Stimulated activated CD4-positive, alpha-beta T cell treated with anti-CD3 and anti-CD28 coated beads, Interleukin-15, amount 100 ng/mL, for 24 hours (primary cell): ENCODE results near the gene KPNA1.
"Not testable (repeated sequence)": the region's sequence is repeated elsewhere in the genome, so short reads cannot be mapped to it uniquely, and the experiment has no call there.

Experiments
- DNase-seq: peaks from one replicate; pipeline ENCODE4 v3.0.0-alpha.2; 2020

The KPNA1 gene

DNA sequence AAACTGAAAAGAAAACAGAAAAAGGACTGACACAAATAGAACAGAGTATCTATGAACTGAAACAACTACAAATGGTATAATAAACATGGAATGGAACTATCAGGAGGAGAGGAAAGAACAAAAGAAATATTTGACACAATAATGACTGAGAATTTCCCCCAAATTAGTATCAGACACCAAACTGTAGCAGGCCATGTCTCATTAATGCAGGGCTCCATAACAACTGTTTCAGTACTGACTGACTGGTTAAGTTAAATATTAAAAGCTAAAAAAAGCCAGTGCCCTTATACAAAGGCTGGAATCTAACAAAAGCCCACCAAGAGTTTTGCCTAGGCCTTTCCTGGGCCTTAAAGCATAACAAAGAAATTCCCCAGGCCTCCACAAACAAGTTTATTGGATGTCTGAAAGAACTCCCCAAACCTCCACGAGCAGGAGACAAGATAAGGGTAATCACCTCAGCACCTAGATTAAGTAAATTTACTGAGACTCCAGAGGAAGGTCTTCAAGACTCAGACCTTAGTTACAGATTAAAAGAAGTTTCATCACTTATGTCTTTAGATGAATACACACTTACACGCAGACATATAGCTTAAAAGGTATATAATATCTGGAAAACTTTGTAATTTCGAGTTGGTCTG is 45.7 kb downstream of the KPNA1 start:
- DNase-seq: no peak

DNA sequence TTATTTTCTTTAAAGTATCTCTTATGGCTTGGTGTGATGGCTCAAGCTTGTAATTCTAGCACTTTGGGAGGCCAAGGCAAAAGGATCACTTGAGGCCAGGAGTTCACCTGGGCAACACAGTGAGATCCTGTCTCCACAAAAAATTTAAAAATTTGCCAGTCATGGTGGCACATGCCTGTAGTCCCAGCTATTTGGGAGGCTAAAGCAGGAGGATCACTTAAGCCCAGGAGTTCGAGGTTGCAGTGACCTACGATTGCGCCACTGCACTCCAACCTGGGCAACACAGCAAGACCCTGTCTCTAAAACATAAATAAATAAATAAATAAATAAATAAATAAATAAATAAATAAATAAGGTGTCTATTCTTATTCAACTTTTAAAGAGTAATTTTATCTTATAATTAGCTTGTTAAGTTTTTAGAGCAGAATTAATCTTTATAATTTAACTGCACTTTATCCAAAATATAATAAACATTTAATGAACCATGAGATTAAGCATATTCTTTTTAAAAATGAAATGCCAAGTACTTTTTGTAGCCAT is 48.0 kb downstream of the KPNA1 start:
- DNase-seq: no peak

DNA sequence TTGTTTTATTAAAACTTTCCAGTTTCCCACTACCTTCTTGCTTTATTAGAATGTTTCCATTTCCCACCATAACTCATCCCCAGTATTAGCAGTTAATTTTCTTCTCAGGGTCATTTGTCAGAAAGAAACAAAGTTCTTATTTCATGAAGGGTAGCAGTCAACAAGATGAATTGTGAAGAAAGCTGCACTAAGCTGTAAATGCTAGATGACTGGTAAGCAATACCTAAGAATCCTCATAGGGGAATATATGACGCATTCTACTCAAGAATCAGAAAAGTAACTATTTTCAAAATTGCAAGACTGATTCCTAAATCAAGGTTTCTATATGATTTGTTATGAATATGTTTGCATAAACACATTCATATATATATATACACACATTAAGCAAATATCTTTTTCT is 50.1 kb downstream of the KPNA1 start:
- DNase-seq: no peak

DNA sequence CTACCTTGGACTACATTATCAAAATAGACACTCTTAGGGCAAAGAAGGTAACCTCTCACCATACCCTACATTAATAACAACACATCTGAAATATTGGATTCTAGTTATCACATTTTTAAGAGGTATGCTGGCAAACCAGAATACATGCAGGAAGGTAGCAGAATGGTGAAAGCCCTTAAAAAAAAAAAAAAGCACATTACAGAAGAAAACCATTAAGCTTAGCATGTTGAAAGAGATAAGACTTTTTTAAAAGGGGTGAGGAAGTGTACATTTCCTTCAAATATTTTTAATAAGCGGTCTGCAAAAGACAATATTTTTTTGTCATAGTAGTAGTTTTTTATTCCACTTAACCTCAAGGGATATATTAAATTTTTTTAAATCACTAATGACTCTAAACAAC is 52.3 kb downstream of the KPNA1 start:
- DNase-seq: no peak

DNA sequence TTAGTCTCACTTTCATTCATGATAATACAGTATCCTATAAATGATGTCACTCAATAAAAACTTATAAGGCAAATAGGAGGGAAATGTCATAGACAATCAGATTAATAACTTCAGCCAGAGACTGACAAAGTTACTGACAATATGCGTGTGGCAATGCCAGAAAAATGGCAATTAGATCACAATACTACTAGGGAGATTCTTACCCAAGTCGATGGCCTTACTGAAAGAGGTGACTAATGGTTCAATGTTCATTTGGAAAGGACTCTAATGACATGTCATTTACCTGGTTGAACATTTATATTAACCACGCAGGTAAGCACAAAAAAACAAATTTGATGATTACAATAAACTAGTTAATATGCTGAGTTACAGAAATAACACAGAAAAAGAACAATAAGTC is 52.9 kb downstream of the KPNA1 start:
- DNase-seq: no peak

DNA sequence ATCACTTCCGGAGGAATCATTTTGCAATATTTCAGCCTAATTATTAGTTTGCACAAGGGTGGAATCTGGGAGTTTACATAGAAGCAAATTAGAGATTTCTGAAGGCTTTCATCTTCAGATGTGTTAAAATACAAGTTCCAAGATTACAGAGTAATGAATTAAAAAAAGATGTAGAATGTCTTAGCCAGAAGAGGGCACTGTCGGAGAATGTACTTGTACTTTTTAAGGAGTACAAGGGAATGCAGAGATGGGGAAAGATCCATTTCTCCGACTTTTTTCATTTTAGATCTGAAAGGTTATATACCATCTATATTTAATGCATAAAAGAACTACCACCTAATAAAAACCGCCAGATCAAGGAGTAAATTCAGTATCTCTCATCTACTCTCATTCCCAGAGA is 55.7 kb downstream of the KPNA1 start:
- DNase-seq: no peak

DNA sequence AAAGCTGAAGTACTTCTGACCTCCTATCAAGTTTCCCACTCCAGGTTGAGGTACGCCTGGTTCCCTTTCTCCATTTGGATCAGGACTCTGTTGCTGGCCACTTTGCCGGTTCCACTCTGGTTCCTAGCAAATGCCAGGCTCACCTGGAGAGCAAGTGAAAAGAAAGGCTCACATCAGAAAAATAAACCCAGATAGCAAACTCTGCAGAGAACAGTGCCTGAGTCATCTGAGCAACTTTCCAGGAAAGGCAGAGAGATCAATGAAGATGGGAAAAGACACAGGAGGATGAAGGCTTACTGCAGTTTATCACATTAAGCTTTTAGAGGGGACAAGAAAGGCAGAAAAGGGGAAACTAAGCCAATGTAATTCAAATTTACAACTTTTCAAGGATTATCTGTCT is 57.0 kb downstream of the KPNA1 start:
- no peak for DNase-seq

DNA sequence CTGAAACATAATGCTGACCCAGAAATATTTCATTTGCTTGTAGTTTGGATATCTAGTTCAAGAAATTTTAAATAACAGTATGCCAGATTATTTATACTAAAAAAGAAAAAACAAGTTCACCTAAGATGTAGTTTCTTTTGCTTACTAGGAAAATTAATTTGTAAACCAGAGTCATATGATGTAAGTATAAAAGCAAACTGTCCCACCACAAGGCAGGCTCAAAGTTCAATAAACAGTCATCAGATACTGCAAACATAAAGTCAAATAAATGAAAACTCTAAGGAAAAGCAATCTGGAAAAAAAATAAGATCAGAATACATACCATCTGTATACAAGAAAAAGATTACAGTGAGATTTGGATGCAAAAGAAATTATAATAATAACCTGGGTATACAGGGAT is 58.7 kb downstream of the KPNA1 start:
- no peak for DNase-seq

DNA sequence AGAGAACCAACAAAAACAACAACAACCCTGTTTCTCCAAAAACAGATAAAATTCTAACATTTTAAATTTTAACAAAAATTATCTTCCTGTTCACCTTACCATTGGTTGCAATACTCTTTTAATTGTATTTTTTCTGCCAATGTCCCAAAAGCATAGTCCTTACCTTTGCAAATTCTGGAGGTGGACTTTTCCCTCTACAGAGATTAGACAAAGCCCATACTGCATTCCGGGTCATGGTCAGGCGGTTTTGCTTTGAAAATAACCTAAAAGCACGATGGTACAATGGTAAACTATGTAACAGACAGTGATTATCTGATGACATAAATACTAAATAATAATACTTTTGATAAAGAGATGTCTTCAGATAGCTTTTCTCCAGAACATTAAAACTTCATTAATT is 63.4 kb downstream of the KPNA1 start:
- DNase-seq: no peak

DNA sequence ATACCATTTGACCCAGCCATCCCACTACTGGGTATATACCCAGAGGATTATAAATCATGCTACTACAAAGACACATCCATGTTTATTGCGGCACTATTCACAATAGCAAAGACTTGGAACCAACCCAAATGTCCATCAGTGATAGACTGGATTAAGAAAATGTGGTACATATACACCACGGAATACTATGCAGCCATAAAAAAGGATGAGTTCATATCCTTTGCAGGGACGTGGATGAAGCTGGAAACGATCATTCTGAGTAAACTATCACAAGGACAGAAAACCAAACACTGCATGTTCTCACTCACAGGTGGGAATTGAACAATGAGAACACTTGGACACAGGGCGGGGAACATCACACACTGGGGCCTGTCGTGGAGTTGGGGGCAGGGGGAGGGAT is 66.5 kb downstream of the KPNA1 start:
- DNase-seq: not testable (repeated sequence)

DNA sequence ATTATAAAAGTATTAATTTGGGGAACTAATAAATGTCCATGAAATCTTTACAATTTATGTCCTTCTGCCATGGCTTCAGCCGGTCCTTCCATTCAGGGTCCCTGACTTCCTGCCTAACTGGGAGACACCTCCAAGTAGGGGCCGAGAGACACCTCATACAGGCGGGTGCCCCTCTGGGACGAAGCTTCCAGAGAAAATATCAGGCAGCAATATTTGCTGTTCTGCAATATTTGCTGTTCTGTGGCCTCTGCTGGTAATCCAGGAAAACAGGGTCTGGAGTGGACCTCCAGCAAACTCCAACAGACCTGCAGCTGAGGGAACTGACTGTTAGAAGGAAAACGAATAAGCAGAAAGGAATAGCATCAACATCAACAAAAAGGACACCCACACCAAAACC is 70.2 kb downstream of the KPNA1 start:
- DNase-seq: not testable (repeated sequence)

DNA sequence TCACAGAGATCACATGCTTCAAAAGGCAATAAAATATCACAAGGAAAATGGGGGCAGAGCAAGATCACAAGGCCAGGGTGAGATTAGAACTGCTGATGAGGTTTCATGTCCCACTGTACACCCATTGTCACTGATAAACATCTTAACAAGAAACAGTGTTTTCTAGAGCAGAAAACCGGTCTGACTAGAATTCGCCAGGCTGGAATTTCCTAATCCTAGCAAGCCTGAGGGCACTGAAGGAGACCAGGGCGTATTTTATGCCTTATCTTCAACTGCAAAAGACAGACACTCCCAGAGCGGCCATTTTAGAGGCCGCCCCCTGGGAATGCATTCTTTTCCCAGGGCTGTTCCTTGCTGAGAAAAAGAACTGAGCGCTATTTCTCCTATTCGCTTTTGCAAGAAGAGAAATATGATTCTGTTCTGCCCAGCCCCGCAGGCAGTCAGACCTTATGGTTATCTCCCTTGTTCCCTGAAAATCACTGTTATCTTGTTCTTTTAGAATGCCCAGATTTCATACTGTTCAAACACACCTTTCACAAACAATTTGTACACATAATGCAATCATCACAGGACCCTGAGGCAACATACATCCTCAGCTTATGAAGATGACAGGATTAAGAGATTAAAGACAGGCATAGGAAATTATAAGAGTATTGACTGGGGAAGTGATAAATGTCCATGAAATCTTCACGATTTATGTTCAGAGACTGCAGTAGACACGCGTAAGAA is 70.8 kb downstream of the KPNA1 start:
- not testable (repeated sequence) for DNase-seq

DNA sequence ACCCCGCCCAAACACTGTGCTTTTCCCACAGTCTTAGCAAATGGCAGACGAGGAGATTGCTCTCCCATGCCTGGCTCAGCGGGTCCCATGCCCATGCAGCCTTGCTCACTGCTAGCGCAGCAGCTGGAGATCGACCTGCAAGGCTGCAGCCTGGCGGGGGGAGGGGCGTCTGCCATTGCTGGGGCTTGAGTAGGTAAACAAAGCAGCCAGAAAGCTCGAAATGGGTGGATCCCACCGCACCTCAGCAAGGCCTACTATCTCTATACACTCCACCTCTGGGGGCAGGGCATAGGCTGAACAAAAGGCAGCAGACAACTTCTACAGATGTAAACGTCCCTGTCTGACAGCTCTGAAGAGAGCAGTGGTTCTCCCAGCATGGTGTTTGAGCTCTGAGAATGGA is 71.6 kb downstream of the KPNA1 start:
- DNase-seq: no peak

DNA sequence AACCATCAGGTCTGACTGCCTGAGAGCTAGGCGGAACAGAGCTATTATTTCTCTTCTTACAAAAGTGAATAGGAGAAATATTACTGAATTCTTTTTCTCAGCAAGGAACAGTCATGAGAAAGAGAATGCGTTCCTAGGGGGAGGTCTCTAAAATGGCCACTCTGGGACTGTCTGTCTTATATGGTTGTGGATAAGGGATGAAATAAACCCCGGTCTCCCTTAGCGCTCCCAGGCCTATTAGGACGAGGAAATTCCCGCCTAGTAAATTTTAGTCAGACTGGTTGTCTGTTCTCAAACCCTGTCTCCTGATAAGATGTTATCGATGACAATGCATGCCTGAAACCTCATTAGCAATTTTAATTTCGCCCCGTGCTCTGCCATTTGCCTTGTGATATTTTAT is 78.8 kb downstream of the KPNA1 start:
- DNase-seq: no peak

DNA sequence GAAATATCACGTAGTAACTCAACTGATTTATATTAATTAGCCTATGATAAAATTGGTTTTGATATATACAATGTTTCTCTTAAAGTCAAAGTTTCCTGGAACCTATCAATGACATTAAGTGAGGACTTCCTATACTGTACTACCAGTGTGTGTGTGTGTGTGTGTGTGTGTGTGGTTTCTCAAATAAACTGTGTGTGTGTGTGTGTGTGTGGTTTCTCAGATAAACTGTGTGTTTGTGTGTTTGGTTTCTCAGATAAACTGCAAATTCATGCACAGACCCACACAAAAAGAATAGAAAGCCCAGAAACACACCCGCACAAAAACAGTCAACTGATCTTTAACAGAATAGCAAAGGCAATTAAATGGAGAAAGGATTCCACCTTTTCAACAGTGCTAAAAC is 84.4 kb downstream of the KPNA1 start:
- DNase-seq: no peak

DNA sequence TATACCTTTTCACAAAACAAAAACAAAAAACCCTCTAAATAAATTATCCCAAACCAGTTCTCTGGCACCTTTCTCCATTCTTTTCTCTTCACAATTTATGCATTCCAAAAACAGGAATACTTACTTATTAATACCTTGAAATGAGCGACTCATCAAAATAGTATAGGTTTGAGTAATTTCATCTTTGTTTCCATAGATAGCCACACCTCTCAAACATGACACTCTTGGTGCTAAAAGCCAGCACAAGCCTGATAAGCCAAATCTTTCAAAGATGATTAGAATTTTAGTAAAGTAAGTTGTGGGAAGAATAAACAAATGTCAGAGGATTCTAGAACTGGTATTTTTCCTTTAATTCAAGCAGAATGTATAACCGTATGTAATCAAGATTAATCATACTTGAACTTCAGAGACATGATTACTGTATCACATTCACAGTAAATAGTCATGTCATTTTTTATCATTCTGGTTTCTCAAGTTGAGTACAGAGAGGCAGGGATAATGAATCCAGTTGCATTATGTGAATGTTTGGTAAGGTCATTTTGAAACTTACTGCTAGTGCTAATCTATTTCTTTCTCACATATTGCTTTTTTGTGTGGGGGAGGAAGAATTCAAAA is 86.8 kb downstream of the KPNA1 start:
- DNase-seq: no peak

DNA sequence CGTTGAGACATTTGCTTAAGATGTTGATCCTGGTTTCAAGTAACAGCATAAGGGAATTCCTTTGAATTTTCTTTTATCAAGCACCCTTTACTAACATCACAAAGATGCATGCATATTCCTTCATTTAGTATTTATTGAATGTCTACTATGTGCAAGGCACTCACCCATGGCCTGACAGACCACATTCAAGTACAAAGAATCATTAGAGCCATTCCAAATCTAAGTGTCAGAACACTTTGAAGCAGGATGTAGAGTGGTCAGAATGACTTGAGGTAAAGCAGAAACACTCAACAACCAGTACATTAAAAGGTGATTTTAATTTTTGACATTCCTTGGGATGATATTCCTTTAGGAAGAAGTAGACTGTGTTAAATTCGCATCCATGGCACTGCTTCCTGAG is 92.9 kb downstream of the KPNA1 start:
- no peak for DNase-seq

DNA sequence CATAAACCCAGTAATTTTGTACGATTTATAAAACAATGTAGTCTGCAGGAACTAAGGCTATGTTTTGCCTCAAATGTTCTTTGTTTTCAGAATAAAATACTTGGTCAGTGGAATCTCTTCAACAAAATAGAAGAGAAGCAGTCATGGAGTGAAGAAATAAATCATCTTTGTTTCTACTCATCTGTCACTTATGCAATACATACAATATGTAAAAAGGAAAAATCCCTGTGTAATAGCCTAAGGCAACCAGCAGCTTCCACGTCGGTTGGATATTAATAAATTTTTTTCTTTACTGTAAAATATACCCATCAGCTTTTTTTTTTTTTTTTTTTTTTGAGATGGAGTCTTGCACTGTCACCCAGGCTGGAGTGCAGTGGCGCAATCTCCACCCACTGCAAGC is 93.6 kb downstream of the KPNA1 start:
- DNase-seq: no peak

DNA sequence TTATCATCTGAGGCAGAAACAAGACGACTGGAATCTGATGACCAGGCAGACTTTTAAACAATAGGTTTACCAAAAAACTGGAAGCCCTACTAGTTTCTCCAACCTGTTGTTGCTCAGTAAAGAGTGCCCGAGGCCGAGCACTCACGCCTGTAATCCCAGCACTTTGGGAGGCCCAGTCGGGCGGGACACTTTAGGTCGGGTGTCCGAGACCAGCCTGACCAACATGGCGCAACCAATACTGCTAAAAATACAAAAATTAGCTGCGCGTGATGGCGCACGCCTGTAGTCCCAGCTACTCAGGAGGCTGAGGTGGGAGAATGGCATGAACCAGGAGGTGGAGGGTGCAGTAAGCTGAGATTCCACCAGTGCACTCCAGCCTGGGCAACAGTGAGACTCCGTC is 97.8 kb downstream of the KPNA1 start:
- DNase-seq: no peak

DNA sequence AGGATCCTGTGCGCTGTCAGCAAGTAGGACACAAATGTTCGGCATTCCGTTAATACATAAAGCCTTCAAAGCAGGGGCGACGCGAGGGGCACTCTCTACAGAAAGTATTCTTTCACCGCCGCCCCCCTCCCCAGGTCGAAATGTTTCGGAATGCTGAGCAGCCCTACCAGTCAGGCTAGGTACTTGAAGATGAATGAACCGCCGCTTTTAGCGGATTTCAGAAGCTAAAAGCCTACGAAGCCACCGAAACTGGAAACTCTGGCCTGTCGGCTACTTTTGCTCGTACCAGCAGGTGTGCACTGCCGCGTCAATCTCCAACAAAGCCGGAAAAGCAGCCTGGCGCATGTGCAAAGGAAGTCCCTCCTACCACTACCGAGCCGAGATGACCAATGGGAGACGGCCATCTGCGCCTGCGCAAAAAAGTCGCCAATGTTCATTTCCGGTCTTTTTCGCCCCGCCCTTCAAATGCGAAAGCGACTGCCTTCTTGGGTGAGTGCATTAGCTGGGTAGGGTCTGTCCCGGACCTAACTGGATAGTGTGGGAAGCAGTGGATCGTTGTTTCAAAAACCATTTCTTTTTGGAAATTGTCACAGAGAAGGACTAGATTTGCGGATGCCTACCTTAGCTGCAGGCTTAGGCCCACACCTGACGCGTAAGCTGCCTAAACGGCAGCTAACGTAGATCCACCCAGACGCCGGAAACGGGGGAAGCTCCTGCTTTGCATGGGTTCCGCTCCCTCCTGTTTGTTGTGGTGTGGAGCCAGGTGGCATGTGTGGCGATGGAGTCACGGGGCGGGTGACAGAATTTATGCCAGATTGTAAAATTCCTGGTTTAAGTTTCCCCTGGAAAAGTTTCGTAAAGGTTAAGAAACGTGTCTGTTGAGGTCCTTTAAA is 98.7 kb downstream of the KPNA1 start, which contains the start of gene WDR5B:
TSS of gene WDR5B (minus strand) at position 301 of the 893 bp plus-strand sequence. CDS start 534 bp downstream, outside the sequence.
- DNase-seq: peak; percentile 98

DNA sequence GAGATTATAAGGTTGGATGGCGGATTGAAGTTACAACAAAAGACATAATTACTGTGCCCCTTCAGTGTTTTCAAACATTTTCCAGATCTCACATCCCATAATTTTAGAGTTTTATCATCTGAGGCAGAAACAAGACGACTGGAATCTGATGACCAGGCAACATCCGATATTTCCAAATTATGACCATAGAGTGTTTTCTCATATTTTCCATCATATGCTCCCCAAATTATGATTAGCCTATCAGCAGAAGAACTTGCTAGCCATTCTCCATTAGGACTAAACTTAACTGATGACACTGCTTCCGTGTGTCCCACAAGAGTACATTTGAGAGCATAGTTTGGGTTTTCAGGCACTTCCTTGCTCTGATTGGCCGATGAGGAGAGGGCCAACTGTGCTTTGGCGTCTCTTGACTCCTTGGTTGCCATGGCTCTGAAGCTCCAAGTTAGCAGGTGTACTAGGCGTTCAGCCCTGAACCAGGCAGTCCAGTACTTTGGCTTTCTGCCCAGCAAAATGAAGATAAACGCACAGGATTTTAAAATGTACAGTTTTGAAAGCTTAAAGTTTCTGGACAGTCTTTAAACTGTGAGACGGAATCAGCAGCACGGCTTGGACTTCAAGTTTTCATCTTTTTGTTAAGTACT is 99.5 kb downstream of the KPNA1 start:
- DNase-seq: peak; percentile 55

DNA sequence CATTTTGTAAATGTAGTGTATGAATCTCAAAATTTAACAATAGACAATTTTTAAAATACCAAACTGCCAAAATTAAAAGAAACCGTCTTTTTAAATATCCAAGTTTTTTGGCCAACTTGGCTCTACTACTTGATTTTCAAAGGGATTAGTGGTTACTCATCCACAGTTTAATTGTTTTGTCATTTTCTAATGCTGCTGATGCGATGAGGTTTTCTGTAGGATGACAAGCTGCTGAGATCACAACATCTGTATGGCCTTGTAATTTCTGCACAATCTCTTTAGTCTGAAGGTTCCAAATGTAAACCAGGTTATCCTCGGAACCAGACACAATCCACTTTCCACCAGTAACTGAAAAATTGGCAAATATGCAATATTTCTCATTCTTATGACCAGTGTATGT is 100.3 kb downstream of the KPNA1 start:
- no peak for DNase-seq

DNA sequence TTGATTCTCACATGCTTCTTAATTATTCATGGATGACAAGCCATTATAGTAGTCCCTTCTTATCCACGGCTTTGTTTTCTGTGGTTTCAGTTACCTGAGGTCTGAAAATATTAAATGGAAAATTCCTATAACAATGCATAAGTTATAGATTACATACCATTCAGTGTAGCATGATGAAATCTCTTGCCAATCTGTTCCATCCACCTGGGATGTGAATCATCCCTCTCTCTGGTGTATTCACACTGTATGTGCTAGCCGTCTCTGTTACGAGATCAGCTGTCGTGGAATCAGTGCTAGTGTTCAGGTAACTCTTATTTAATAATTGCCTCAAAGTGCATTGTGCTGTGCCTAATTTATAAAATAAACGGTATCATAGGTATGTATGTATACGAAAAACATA is 104.1 kb downstream of the KPNA1 start:
- peak; percentile 16 for DNase-seq
